IPS-11a (cell line): Measurements from ENCODE around the gene KLRC2.
"Not testable (repeated sequence)": the region's sequence is repeated elsewhere in the genome, so short reads cannot be mapped to it uniquely, and the experiment has no call there.

ENCODE experiments used
- H3K4me3 ChIP-seq: one replicate; pipeline ENCODE4 v1.5.1; 2013; ENCODE audit warnings: low read depth, low read length, control low read depth

Gene KLRC2

DNA sequence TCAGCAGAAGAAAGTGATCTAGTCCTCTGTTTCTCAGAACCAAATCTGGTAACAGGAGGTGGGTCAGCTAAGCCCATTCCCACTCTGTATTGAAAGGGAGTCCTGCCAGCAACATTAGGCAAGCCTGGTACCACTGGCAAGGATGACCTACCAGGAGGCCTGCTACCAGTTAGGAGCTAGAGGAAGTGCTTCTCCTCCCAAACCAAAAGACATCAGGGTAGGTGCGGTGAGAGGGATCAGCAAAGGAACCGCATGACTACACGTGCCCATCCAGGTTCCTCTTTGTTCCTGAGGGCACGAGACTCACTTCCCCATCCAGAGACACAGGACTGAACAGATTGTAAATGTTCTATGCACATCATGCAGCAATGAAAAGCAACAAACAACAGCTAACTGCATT, 29.1 kb downstream of the KLRC2 start:
- H3K4me3 ChIP-seq = no peak overlapping the region

DNA sequence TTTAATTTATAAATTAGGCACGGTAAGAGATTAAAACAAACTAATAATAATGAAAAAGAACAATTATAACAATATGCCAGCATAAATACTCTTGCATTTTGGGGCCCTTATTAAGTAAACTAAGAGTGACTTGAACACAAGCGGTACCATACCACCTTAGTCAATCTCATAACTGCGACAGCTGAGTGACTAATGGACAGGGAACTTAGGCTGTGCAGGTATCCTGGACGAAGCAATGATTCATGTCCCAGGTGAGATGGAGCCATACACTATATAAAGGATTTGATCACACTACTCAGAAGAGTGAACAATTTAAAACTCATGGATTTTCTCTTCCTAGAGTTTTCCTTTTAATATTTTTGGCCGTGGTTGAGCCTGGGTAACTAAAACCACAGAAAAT, 30.5 kb downstream of the KLRC2 start:
- no peak overlapping the region for H3K4me3 ChIP-seq

DNA sequence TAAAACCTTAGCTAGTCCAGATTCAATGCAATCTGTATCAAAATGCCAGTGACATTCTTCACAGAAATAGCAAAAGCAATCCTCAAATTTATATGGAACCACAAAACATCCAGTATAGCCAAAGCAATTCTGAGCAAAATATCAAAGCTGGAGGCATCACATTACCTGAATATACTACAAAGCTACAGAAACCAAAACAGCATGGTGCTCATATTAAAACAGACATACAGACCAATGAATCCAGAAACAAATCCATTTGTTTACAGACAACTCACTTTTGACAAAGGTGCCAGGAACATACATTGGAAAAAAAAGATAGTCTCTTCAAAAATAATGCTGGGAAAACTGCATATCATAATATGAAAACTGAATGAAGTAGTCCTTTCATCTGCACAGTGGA, 31.0 kb downstream of the KLRC2 start:
- no peak overlapping the region for H3K4me3 ChIP-seq

DNA sequence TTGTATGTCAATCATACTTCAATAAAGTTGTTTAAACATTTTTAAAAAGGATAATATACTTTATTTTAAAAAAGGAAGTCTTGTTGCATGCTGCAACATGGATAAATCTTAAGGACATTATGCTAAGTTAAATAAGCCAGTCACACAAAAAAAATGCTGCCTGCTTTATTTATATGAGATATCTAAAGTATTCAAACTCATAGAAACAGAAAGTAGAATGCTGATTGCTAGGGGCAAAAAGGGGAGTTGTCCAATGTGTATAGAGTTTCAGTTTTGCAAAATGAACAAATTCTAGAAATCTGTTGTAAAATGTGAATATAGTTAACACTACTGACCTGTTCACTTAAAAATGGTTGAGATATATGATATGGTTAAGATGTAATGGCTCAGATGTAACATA, 35.0 kb downstream of the KLRC2 start:
- H3K4me3 ChIP-seq = no peak overlapping the region

DNA sequence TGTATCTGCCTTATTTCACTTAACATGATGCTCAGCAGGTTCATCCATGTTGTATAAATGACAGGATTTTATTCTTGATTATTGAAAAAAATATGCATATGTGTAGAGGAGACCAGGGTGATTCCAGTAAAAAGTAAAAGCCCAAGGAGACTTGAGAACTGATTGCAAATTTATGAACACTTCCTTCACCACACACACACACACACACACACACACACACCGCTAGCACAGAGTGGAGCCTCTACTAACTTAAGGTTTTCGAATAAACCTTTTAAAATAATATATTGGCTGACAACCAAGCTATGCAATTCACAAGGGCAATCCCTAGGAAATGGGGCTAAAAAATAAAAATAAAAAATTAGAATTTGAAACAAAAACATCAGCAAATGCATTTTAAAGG, 37.6 kb downstream of the KLRC2 start:
- H3K4me3 ChIP-seq = no peak overlapping the region

DNA sequence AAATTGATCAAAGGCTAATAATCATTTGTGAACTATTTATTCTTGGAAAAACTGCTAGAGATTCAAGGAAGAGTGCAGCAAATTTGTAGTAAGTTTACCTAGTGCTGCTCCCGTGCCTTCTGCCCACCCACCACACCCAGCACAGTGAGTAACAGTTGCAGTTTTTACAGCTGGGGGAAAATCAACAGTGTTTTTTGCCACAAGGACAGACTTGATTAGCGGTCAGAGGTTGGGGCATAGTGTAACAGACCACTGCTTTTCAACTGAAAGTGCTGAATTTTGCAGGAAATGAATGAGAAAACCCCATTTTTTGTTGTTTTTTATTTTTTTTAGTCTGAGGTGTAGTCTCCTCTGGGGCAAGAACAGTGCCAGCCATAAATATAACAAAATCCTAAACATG, 38.5 kb downstream of the KLRC2 start:
- H3K4me3 ChIP-seq = no peak overlapping the region

DNA sequence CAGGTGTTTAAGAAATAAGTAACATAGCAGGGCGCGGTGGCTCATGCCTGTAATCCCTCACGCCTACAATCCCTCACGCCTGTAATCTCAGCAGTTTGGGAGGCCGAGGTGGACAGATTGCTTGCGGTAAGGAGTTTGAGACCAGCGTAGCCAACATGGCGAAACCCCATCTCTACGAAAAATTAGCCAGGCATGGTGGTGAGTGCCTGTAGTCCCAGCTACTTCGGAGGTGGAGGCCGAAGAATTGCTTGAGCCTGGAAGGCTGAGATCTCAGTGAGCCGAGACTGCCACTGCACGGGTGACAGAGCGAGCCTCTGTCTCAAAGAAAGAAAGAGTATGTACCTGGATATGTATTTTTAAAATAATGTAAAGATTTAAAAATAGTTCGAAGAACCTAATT, 39.6 kb downstream of the KLRC2 start:
- not testable (repeated sequence) for H3K4me3 ChIP-seq

DNA sequence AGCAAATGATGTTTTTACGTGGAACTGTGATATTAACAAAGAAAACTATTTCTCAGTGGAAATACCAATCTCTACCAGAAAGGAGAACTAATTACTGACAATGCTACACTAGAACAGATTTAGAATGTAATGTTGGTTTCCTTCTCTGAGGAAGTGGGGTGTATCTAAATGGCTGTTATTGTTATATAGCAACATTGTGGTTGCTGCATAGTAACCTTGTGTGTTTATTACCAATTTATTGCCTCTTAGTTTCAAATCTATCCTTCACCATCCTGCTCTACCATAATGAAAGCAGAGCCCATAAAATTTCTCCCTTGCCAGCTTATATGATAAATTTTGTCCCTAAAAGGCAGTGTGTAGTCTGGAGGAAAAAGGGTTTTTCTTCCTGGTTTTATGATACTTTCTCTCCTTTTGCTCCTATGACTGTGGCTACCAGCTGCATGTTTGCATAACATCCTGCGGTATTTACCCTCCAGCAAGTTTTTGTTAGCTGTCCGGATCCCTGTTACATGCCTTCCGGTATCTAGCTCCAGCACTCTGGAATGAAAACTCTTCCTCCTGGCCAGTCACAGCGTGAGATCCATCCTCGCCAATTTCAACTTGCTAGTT, 40.3 kb downstream of the KLRC2 start:
- no peak overlapping the region for H3K4me3 ChIP-seq

DNA sequence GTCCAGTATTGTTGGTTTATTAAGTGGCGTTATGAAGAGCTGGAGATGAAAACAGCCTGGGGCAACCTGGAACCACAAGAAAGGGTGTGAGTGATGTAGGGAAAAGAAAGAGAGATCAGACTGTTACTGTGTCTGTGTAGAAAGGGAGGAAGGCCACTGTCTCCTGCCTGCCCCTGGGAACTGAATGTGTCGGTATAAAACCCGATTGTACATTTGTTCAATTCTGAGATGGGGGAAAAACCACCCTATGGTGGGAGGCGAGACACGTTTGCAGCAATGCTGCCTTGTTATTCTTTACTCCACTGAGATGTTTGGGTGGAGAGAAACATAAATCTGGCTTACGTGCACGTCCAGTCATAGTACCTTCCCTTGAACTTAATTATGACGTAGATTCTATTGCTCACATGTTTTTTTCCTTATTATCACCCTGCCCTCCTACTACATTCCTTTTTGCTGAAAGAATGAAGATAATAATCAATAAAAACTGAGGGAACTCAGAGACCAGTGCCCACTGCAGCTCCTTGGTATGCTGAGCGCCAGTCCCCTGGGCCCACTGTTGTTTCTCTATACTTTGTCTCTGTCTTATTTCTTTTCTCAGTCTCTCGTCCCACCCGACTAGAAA, 41.2 kb downstream of the KLRC2 start:
- H3K4me3 ChIP-seq = not testable (repeated sequence)

DNA sequence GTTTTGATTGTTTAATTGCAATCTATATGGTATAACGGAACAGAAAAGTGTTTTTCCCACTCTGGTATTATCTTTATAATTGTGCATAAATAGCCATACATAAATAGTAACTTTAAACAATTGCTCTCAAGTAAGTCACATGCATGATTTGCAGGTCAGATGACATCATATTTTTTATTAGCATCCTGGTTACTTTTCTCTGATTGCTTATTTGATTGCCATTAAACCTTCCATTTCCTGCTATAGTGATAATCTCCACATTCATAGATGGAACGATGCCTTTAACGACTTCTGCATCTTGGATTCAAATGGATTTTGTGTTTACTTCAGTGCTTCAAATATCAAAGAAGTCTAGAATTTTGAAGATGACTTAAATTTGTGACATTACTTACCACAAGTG, 42.5 kb downstream of the KLRC2 start:
- no peak overlapping the region for H3K4me3 ChIP-seq

DNA sequence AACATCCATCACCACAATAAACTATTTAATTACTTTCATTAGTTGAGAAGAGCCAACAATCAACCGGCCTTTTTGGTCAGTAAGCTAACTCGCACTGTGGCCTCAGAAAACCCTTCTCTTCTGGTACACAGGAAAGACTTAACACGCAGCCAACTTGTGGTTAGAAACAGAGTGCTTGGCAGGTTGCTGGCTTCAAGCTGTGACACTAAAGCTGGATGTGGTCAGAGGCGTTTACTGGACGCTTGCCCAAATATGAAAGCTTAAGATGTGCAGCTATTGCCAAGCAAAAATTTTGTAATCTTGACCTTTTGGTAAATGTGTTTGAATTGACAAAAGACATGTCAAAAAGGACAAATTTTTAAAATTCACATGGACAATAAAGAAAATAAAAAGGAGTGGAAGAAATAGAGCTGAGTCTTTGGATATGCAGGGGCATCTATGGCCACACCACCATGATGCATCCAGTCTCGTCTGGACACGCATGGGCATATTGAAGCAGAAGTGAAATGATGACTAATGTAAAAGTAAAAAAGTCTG, 43.3 kb downstream of the KLRC2 start:
- no peak overlapping the region for H3K4me3 ChIP-seq

DNA sequence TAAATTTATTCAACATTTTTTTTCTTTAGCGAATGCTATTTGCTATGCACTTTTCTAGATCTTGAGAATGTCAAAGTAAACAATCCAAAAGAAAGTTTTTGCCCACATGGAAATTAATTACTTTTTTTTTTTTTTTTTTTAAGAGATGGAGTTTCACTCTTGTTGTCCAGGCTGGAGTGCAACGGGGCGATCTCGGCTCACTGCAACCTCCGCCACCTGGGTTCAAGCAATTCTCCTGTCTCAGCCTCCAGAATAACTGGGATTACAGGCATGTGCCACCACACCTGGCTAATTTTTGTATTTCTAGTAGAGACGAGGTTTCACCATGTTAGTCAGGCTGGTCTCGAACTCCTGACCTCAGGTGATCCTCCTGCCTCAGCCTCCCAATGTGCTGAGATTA, 44.8 kb downstream of the KLRC2 start:
- H3K4me3 ChIP-seq = not testable (repeated sequence)

DNA sequence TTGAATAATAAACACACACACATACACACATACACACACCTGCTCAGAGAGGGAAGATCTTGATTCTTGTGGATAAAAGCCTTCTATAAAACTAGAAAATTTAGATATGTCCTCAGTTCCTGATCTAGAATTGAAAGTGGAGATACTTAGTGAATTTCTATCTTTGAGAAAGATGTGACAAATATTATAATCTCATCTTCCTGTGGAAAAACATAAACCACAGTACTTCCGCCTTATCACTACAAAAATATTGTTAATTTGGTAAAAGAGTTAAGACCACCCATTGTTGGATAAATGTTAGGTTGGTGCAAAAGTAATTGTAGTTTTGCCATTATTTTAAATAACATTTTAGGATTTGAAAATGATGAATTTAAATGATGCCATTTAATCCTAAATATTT, 45.9 kb downstream of the KLRC2 start, which contains the start of gene KLRK1:
Gene KLRK1, minus strand, starts transcription at position 138 of the 400 bp plus-strand sequence. CDS start 1,231 bp downstream, outside the sequence.
- no peak within 1 kb of the TSS for H3K4me3 ChIP-seq

DNA sequence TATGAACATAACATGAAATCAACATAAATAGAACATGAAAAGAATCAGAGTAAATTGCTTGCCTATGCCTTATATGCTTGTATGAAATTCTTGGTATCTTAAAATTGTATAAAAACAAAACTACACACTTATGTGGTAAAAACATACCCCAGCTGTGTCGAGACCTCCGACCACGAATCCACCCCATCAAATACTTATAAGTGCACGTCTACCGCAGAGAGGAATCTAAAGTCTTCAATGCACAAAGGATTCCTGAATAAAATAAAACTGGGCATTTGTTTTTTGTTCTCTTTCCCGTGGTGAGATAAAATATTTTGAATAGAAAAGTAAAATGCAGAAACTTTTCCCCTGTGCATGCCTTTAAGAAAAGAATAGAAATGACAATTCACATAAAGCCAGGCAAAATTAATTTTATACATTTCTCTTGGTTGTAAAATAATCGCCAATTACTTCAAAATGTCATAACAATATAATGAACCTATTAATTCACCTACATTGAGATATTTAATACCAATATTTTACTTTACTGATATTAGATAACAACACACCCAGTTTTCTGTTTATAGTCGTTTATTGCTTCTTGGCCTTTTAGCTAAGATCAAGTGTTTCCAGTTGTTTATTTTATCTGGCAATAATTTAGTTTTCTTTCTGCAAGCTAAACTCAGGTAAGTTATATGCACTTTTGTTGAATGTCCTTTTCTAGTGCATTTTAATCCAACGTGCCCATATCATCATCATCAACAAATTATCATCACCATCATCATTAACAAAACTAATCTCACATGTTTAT, 47.0 kb downstream of the KLRC2 start:
- H3K4me3 ChIP-seq = no peak overlapping the region

DNA sequence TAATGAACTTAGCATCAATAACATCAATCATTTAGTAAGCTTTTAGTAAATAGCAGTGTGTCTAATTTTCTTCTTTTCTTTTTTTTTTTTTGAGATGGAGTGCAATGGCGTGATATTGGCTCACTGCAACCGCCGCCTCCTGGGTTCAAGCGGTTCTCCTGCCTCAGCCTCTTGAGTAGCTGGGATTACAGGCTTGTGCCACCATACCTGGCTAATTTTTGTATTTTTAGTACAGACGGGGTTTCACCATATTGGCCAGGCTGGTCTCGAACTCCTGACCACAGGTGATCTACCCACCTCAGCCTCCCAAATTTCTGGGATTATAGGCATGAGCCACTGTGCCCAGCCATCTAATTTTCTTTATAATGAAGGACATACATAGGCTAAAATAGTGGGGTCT, 48.3 kb downstream of the KLRC2 start:
- not testable (repeated sequence) for H3K4me3 ChIP-seq

DNA sequence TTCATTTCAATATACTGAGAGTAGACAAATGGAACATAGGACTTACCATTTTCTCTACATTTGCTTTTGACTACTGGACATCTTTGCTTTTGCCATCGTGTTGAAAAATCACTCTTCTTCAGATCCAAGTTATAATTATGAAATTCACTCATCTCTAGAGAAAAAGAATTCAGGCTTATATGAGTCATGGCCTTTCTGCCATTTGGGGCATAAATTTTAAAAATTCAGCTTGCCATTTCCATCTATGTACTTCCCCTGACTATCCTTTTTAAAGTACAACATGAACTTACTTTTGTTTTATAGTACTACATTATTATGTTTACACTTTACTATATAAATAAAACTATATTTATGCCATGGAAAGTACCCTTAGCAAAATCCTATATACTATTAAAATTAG, 49.0 kb downstream of the KLRC2 start:
- no peak overlapping the region for H3K4me3 ChIP-seq

DNA sequence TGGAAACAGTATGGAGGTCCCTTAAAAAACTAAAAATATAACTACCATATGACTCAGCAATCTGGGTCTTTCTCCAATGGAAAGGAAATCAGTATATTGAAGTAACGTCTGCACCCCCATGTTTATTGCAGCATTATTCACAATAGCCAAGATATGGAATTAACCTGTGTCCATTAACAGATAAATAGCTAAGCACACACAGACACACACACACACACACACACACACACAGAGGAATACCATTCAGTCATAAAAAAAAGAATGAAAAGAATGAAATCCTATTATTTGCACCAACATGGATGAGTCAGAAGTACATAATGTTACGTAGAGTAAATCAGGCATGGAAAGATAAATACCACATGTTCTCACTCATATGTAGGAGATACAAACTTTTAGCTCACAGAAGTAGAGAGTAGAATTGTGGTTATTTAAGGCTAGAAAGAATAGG, 50.6 kb downstream of the KLRC2 start:
- no peak overlapping the region for H3K4me3 ChIP-seq

DNA sequence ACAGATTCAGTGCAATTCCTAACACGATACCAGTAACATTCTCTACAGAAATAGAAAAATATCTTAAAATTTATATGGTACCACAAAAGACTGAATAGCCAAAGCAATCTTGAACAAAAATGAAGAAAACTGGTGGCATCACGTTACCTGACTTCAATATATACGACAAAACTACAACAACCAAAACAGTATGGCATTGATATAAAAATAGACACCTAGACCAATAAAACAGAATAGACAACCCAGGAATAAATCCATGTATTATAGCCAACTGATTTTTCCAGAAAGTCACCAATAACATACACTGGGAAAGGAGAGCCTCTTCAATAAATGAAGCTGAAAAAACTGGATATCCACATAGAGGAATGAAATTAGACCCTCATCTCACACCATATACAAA, 51.6 kb downstream of the KLRC2 start:
- H3K4me3 ChIP-seq = no peak overlapping the region

DNA sequence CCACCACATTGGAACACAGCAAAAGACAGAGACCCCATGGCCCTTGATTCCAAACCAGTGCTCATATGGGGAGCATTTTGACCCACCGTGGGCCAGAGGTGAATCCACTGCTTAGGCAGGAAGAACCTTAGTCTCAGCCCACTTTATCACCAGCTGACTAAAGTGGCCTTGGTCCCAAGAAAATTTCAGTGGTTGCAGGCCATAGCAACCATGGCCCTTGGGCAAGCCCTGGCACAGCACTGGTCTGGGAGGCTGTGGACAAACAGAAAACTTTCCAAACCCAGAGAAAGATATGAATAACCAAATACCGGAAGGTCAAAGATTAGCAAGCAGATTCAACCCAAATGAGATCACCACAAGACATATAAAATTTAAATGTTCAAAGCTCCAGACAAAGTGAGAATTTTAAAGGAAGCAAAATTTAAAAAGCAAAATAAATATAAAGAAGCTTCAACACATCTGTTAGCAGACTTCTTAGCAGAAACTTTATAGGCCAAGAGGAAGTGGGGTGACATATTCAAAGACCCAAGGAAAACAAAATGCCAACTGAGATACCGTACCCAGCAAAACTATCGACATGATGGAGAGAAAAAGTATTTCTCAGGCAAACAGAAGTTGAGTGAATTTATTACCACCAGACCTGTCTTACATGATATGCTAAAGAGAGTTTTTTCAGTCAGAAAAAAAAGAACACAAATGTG, 53.7 kb downstream of the KLRC2 start:
- no peak overlapping the region for H3K4me3 ChIP-seq
